ENCODE data around the gene AKAP13. TPM values are rescaled to one million over a fixed set of nuclear protein-coding genes. Genes with fewer than 3 reads are reported as not detected.

The AKAP13 gene
- total and polyA plus RNA-seq, 2 of the 13 experiments (the other 11 are each of a cell fraction or from before 2014, with no cell fraction given), result 6.7 to 27.1 TPM

DNA sequence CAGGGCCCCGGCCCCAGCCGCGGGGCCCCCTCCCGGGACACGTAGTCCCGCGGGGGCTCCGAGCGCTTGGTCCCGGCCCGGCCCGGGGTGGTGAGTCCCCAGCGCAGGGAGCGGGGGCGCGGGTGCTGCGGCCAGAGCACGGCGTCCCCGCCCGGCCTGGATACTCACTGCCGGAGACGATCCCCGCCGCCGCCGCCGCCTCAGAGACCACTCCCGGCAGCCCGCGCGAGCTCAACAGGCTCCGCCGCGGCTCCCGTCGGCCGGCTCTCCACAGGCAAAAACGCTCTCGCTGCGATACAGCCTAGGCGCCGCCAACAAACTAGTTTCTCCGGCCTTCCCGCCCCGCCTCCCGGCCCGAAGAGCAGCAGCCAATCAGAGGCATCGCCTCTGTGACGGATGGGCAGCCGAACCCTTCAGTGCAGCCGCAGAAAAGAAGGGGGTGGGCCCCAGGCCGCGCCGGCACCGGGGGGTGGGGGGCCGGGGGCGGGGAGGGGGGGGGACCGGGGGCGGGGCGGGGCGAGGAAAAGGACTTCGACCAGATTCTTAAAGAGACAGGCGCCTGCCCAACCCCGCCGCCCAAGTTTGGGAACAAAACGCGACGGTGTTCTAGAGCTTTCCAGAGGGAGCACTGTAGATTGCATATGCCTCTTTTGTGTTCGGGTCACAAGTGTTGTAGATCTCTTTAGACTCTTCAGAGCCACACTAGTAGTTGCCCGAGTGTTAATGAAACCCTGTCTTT, 414.4 kb downstream of the AKAP13 start, which contains the start of gene KLHL25 (continued):
- TF ChIP-seq ISL2 (CRISPR knock-in tag; IDR thresholded peaks at IDR 0.05) (no peak), CHD2 (IDR thresholded peaks at IDR 0.05; ENCODE audit: low read depth, low read length) (no peak), ZFY (CRISPR knock-in tag; IDR thresholded peaks at IDR 0.05) (peak; percentile 73), KDM4B (CRISPR knock-in tag; IDR thresholded peaks at IDR 0.05) (no peak), NFKB2 (CRISPR knock-in tag; IDR thresholded peaks at IDR 0.05; ENCODE audit: borderline replicate concordance) (no peak), PLRG1 (conservative IDR thresholded peaks at IDR 0.05) (no peak), ZBTB42 (CRISPR knock-in tag; IDR thresholded peaks at IDR 0.05) (no peak), KAT8 (CRISPR knock-in tag; IDR thresholded peaks at IDR 0.05) (no peak), ZNF350 (CRISPR knock-in tag; IDR thresholded peaks at IDR 0.05; ENCODE audit: borderline replicate concordance, low read depth) (no peak), PAX8 (CRISPR knock-in tag; IDR thresholded peaks at IDR 0.05; ENCODE audit: borderline replicate concordance) (no peak), ZNF615 (CRISPR knock-in tag; IDR thresholded peaks at IDR 0.05; ENCODE audit: borderline replicate concordance) (no peak), ZNF335 (CRISPR knock-in tag; IDR thresholded peaks at IDR 0.05) (no peak), NR1H2 (CRISPR knock-in tag; IDR thresholded peaks at IDR 0.05; ENCODE audit: borderline replicate concordance, low read depth) (no peak), TBL1XR1 (IDR thresholded peaks at IDR 0.05; ENCODE audit: borderline replicate concordance, low read length, partially characterized antibody) (no peak), SIX4 (CRISPR knock-in tag; IDR thresholded peaks at IDR 0.05) (no peak), ZNF703 (CRISPR knock-in tag; IDR thresholded peaks at IDR 0.05; ENCODE audit: borderline replicate concordance) (no peak), GABPB1 (CRISPR knock-in tag; IDR thresholded peaks at IDR 0.05) (peak; percentile 65)
- TF ChIP-seq, protein P1, sequence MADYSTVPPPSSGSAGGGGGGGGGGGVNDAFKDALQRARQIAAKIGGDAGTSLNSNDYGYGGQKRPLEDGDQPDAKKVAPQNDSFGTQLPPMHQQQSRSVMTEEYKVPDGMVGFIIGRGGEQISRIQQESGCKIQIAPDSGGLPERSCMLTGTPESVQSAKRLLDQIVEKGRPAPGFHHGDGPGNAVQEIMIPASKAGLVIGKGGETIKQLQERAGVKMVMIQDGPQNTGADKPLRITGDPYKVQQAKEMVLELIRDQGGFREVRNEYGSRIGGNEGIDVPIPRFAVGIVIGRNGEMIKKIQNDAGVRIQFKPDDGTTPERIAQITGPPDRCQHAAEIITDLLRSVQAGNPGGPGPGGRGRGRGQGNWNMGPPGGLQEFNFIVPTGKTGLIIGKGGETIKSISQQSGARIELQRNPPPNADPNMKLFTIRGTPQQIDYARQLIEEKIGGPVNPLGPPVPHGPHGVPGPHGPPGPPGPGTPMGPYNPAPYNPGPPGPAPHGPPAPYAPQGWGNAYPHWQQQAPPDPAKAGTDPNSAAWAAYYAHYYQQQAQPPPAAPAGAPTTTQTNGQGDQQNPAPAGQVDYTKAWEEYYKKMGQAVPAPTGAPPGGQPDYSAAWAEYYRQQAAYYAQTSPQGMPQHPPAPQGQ (CRISPR knock-in tag; IDR thresholded peaks at IDR 0.05; ENCODE audit: borderline replicate concordance), result no peak
- TF ChIP-seq, protein P2, sequence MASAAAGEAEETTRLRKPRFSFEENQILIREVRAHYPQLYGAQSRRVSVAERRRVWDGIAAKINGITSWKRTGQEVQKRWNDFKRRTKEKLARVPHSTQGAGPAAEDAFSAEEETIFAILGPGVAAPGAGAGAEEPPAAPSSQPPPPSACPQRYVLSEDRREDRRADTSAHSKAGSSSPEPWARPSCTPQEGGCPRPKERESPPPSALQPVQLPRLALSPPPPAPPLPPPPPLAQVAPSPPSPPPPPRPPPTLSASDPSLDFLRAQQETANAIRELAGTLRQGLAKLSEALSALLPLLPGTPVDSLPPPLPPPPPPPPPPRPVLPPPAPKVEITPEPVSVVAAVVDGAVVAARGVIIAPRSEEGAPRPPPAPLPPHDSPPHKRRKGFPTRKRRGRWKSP (CRISPR knock-in tag; IDR thresholded peaks at IDR 0.05), result no peak
- TF ChIP-seq, protein P3, sequence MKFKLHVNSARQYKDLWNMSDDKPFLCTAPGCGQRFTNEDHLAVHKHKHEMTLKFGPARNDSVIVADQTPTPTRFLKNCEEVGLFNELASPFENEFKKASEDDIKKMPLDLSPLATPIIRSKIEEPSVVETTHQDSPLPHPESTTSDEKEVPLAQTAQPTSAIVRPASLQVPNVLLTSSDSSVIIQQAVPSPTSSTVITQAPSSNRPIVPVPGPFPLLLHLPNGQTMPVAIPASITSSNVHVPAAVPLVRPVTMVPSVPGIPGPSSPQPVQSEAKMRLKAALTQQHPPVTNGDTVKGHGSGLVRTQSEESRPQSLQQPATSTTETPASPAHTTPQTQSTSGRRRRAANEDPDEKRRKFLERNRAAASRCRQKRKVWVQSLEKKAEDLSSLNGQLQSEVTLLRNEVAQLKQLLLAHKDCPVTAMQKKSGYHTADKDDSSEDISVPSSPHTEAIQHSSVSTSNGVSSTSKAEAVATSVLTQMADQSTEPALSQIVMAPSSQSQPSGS (CRISPR knock-in tag; IDR thresholded peaks at IDR 0.05), result 0 out of 2 replicates have a peak, but pooled peaks have one; percentile 16
- TF ChIP-seq, protein P4, sequence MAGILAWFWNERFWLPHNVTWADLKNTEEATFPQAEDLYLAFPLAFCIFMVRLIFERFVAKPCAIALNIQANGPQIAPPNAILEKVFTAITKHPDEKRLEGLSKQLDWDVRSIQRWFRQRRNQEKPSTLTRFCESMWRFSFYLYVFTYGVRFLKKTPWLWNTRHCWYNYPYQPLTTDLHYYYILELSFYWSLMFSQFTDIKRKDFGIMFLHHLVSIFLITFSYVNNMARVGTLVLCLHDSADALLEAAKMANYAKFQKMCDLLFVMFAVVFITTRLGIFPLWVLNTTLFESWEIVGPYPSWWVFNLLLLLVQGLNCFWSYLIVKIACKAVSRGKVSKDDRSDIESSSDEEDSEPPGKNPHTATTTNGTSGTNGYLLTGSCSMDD (CRISPR knock-in tag; IDR thresholded peaks at IDR 0.05), result no peak
- TF ChIP-seq, protein P5, sequence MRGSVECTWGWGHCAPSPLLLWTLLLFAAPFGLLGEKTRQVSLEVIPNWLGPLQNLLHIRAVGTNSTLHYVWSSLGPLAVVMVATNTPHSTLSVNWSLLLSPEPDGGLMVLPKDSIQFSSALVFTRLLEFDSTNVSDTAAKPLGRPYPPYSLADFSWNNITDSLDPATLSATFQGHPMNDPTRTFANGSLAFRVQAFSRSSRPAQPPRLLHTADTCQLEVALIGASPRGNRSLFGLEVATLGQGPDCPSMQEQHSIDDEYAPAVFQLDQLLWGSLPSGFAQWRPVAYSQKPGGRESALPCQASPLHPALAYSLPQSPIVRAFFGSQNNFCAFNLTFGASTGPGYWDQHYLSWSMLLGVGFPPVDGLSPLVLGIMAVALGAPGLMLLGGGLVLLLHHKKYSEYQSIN (CRISPR knock-in tag; IDR thresholded peaks at IDR 0.05; ENCODE audit: borderline replicate concordance), result no peak
- TF ChIP-seq, protein P6, sequence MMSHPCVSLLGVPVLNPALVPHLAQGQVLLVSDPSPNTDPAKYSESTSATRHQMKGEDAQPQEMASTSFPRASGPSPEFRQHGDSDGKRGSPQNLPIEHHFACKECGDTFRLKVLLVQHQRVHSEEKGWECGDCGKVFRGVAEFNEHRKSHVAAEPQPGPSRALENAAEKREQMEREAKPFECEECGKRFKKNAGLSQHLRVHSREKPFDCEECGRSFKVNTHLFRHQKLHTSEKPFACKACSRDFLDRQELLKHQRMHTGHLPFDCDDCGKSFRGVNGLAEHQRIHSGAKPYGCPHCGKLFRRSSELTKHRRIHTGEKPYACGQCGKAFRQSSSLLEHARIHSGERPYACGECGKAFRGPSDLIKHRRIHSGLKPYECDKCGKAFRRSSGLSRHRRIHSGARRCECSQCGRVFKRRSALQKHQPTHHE (CRISPR knock-in tag; IDR thresholded peaks at IDR 0.05; ENCODE audit: borderline replicate concordance), result no peak
